HCT116 (cell line): ENCODE data around the gene SPI1. TPM values are rescaled to one million over a fixed set of nuclear protein-coding genes. Genes with fewer than 3 reads are reported as not detected.

Experiments used
- ATAC-seq: fragments of 200-7000 bp; cut with Tn5 transposase; 2 replicates; pipeline ENCODE4 v1.9.1; 2020; ENCODE audit warnings: mild to moderate bottlenecking, moderate library complexity
- BruUV-seq: library from RNA; stranded (reverse); fragments of 400-500 nt; replicated peaks from 2 replicates; lab custom pipeline; 2021; lab: Mats Ljungman, UMichigan
- CTCF ChIA-PET: fragments of 300-600 bp; sonication (Branson Sonifier 250); formaldehyde crosslinking; loops from one replicate; lab custom pipeline; 2021; ENCODE audit warnings: antibody characterized with exemption; lab: Charles Lee
- POLR2A ChIA-PET: fragments of 300-600, 350-600 bp; sonication (Branson Sonifier 250); formaldehyde crosslinking; loops from one replicate; lab custom pipeline; 2021; ENCODE audit warnings: antibody characterized with exemption; lab: Charles Lee
- RAD21 ChIA-PET, 2 experiments: fragments of 300-600 bp; sonication (Branson Sonifier 250); formaldehyde crosslinking; loops; one replicate each; lab custom pipeline; 2023; ENCODE audit warnings: low total read pairs in 2 of 2; ENCODE audit not compliant: uncharacterized antibody in 2 of 2, unreplicated experiment in 2 of 2, low non-redundant PET in 1 of 2; lab: Charles Lee
- DNase-seq: peaks from one replicate; pipeline ENCODE4 v3.0.0-alpha.2; 2010; ENCODE audit warnings: low read depth, low spot score
- H2AFZ ChIP-seq: fragments of 200-600 bp; shearing (Covaris generic), sonication (generic); 2 replicates; pipeline ENCODE4 v1.6.1; 2017; ENCODE audit warnings: low read depth, mixed run types, mixed read lengths, antibody characterized with exemption, low read length; ENCODE audit not compliant: poor library complexity, severe bottlenecking
- H3K27ac ChIP-seq: 2 replicates; pipeline ENCODE4 v1.5.1; 2012; ENCODE audit warnings: low read depth, low read length
- H3K27me3 ChIP-seq: fragments of 200-600 bp; sonication (generic); 2 replicates; pipeline ENCODE4 v1.6.1; 2016; ENCODE audit warnings: mixed run types, low read length, mixed read lengths; ENCODE audit not compliant: insufficient read depth
- H3K36me3 ChIP-seq, 2 experiments: fragments of 200-500 bp in 1 of 2; fragments of 200-600 bp in 1 of 2; sonication (Bioruptor generic) in 1 of 2; sonication (generic) in 1 of 2; 2 replicates each; pipeline versions ENCODE4 v1.5.1 to v1.6.1; 2014 to 2016; ENCODE audit warnings: low read length in 2 of 2, inconsistent platforms in 1 of 2, mixed read lengths in 1 of 2, mixed run types in 1 of 2; ENCODE audit not compliant: insufficient read depth in 2 of 2, control insufficient read depth in 1 of 2
- H3K4me1 ChIP-seq, 2 experiments: fragments of 200-600 bp in 1 of 2; sonication (generic) in 1 of 2; 2 replicates each; pipeline versions ENCODE4 v1.5.1 to v1.6.1; 2012 to 2017; ENCODE audit warnings: low read length in 2 of 2, inconsistent platforms in 1 of 2, mild to moderate bottlenecking in 1 of 2, mixed read lengths in 1 of 2, mixed run types in 1 of 2, moderate library complexity in 1 of 2; ENCODE audit not compliant: insufficient read depth in 2 of 2, control insufficient read depth in 1 of 2
- H3K4me2 ChIP-seq: fragments of 200-600 bp; sonication (generic); 2 replicates; pipeline ENCODE4 v1.6.1; 2017; ENCODE audit warnings: mixed run types, low read length, mixed read lengths
- H3K4me3 ChIP-seq, 2 experiments: fragments of 200-600 bp in 1 of 2; sonication (generic) in 1 of 2; replicated peaks in 1 of 2; 2 replicates each; pipeline ENCODE4 v1.5.1; 2011 to 2016; ENCODE audit warnings: low read length in 2 of 2, control low read depth in 1 of 2, low read depth in 1 of 2, mild to moderate bottlenecking in 1 of 2, mixed read lengths in 1 of 2, mixed run types in 1 of 2
- H3K79me2 ChIP-seq: fragments of 200-600 bp; sonication (generic); 2 replicates; pipeline ENCODE4 v1.6.1; 2017; ENCODE audit warnings: mild to moderate bottlenecking, mixed run types, low read length, moderate library complexity, mixed read lengths; ENCODE audit not compliant: insufficient read depth
- H3K9ac ChIP-seq: fragments of 200-600 bp; sonication (generic); 2 replicates; pipeline ENCODE4 v1.6.1; 2016; ENCODE audit warnings: low read length, mixed read lengths
- H3K9me2 ChIP-seq: fragments of 200-600 bp; sonication (generic), shearing (Covaris generic); 2 replicates; pipeline ENCODE4 v1.6.1; 2017; ENCODE audit warnings: mixed run types, mild to moderate bottlenecking, moderate library complexity; ENCODE audit not compliant: insufficient read depth
- H3K9me3 ChIP-seq, 2 experiments: fragments of 200-500 bp in 1 of 2; fragments of 200-600 bp in 1 of 2; sonication (Bioruptor generic) in 1 of 2; sonication (generic) in 1 of 2; 2 replicates each; pipeline ENCODE4 v1.6.1; 2014 to 2017; ENCODE audit warnings: low read length in 2 of 2, mixed read lengths in 2 of 2, inconsistent platforms in 1 of 2, low read depth in 1 of 2, mild to moderate bottlenecking in 1 of 2, mixed run types in 1 of 2, moderate library complexity in 1 of 2; ENCODE audit not compliant: control insufficient read depth in 1 of 2, insufficient read depth in 1 of 2
- H4K20me1 ChIP-seq: fragments of 200-600 bp; sonication (generic), shearing (Covaris generic); 2 replicates; pipeline ENCODE4 v1.6.1; 2017; ENCODE audit warnings: mixed run types, mild to moderate bottlenecking, moderate library complexity; ENCODE audit not compliant: insufficient read depth
- ATF3 ChIP-seq: IDR thresholded peaks from 2 replicates; pipeline ENCODE4 v1.6.1; 2012
- CTCF ChIP-seq, 3 experiments: fragments of 200-600 bp in 1 of 3; sonication (generic) in 1 of 3; IDR thresholded peaks in 2 of 3; conservative IDR thresholded peaks in 1 of 3; 2 replicates each; pipeline ENCODE4 v1.5.1; 2012 to 2017; ENCODE audit warnings: low read depth in 2 of 3, low read length in 2 of 3, antibody characterized with exemption in 1 of 3, borderline replicate concordance in 1 of 3, control low read depth in 1 of 3, mild to moderate bottlenecking in 1 of 3, mixed read lengths in 1 of 3, mixed run types in 1 of 3, moderate library complexity in 1 of 3; ENCODE audit not compliant: insufficient read depth in 1 of 3
- ELF1 ChIP-seq: IDR thresholded peaks from 2 replicates; pipeline ENCODE4 v1.6.1; 2012; ENCODE audit warnings: low read depth, borderline replicate concordance
- EZH2 ChIP-seq: fragments of 200-600 bp; sonication (generic); IDR thresholded peaks from 2 replicates; pipeline ENCODE4 v1.6.1; 2017; ENCODE audit warnings: antibody characterized with exemption, mixed run types
- EZH2phosphoT487 ChIP-seq: fragments of 200-600 bp; IDR thresholded peaks from 2 replicates; pipeline ENCODE4 v1.6.1; 2018; ENCODE audit warnings: antibody characterized with exemption, borderline replicate concordance
- JUND ChIP-seq: IDR thresholded peaks from 2 replicates; pipeline ENCODE4 v1.6.1; 2012
- MAX ChIP-seq: IDR thresholded peaks from 2 replicates; pipeline ENCODE4 v1.6.1; 2012
- REST ChIP-seq: IDR thresholded peaks from 2 replicates; pipeline ENCODE4 v1.6.1; 2012; ENCODE audit warnings: low read depth
- SP1 ChIP-seq: IDR thresholded peaks from 2 replicates; pipeline ENCODE4 v1.6.1; 2012; ENCODE audit warnings: low read depth
- SRF ChIP-seq: IDR thresholded peaks from 2 replicates; pipeline ENCODE4 v1.6.1; 2012; ENCODE audit warnings: low read depth
- YY1 ChIP-seq: IDR thresholded peaks from 2 replicates; pipeline ENCODE4 v1.6.1; 2011; ENCODE audit warnings: low read length, low read depth, moderate library complexity, mild to moderate bottlenecking; ENCODE audit not compliant: insufficient replicate concordance; ENCODE audit errors: extremely low read depth
- ZNF274 ChIP-seq: fragments of 200-500 bp; sonication (Bioruptor generic); IDR thresholded peaks from 2 replicates; pipeline ENCODE4 v1.6.1; 2014; ENCODE audit warnings: mild to moderate bottlenecking, low read depth, low read length, inconsistent platforms
- intact Hi-C: fragments of 100-400 bp; cut with micrococcal nuclease; formaldehyde crosslinking; loops from 2 replicates; pipeline ENCODE4 v1.10.0; 2022
- total RNA-seq: library from RNA; stranded (reverse); gene quantifications from one replicate; pipeline ENCODE4 v1.2.1, GENCODE V29; 2021; ENCODE audit not compliant: unreplicated experiment

SPI1 gene
- total RNA-seq, 1 experiment from 2014 or later = 0.32 TPM

GRCh38 chr11:47314992-47315391 is 63.4 kb downstream of the SPI1 start:
- no peak overlapping the region for H3K4me2 ChIP-seq
- no peak overlapping the region for H2AFZ ChIP-seq
- H3K4me3 ChIP-seq = no peak overlapping the region
- ChIA-PET CTCF (no interaction called here), POLR2A (no interaction called here), RAD21 (no interaction called here)
- no peak overlapping the region for H3K27ac ChIP-seq
- TF ChIP-seq ATF3 (no peak), SRF (no peak), EZH2 (no peak), CTCF (IDR thresholded peaks at IDR 0.05 in 2 of 3, conservative IDR thresholded peaks at IDR 0.05 in 1 of 3; ENCODE audit: borderline replicate concordance in 1 of 3, insufficient read depth in 1 of 3, low read depth in 2 of 3, low read length in 2 of 3) (no peak), ZNF274 (no peak), MAX (no peak), SP1 (no peak), YY1 (no peak), ELF1 (no peak), JUND (no peak), EZH2phosphoT487 (no peak), REST (no peak)
- no peaks in the 10 kb centered on the region for H3K9me3 ChIP-seq
- no peaks in the 10 kb centered on the region for H3K79me2 ChIP-seq
- no peaks in the 10 kb centered on the region for H3K9me2 ChIP-seq
- DNase-seq (no peak), ATAC-seq (no peak)
- H3K36me3 ChIP-seq = peaks cover 15 to 34% of the 10 kb centered on the region in 2 experiments; a peak in 3 of 4 replicates
- no peaks in the 10 kb centered on the region for H4K20me1 ChIP-seq
- intact Hi-C loops = no loop called here
- H3K4me1 ChIP-seq = no peaks in the 10 kb centered on the region
- no peaks in the 10 kb centered on the region for H3K27me3 ChIP-seq
- BruUV-seq = no TSS peak
- no peak overlapping the region for H3K9ac ChIP-seq
